Measurements from ENCODE around the gene SLC23A2.
"Not testable (repeated sequence)": the region's sequence is repeated elsewhere in the genome, so short reads cannot be mapped to it uniquely, and the experiment has no call there.

The SLC23A2 gene

GRCh38 chr20:4897600-4897999 lies 103.7 kb downstream of the SLC23A2 start:
- no peak for DNase-seq

GRCh38 chr20:4896971-4897497 lies 104.3 kb downstream of the SLC23A2 start:
- DNase-seq, result no peak

GRCh38 chr20:4896119-4896702 lies 105.1 kb downstream of the SLC23A2 start:
- DNase-seq, result no peak

- no peak for DNase-seq
Observed at GRCh38 chr20:4894981-4895381, 106.3 kb downstream of the SLC23A2 start.

- no peak for DNase-seq
Observed at GRCh38 chr20:4894409-4894808, 106.9 kb downstream of the SLC23A2 start.

GRCh38 chr20:4893709-4894108 lies 107.6 kb downstream of the SLC23A2 start:
- no peak for DNase-seq

GRCh38 chr20:4891997-4892396 lies 109.3 kb downstream of the SLC23A2 start:
- no peak for DNase-seq

GRCh38 chr20:4891190-4891763 lies 110.0 kb downstream of the SLC23A2 start:
- no peak for DNase-seq

- DNase-seq, result no peak
Observed at GRCh38 chr20:4889446-4889845, 111.9 kb downstream of the SLC23A2 start.

GRCh38 chr20:4887586-4887985 lies 113.7 kb downstream of the SLC23A2 start:
- DNase-seq, result no peak

- peak; percentile 38 for DNase-seq
Observed at GRCh38 chr20:4886771-4887527, 114.4 kb downstream of the SLC23A2 start.

- DNase-seq, result no peak
Observed at GRCh38 chr20:4885877-4886276, 115.4 kb downstream of the SLC23A2 start.

GRCh38 chr20:4883546-4883945 lies 117.8 kb downstream of the SLC23A2 start:
- no peak for DNase-seq

GRCh38 chr20:4883051-4883450 lies 118.3 kb downstream of the SLC23A2 start:
- DNase-seq, result no peak

GRCh38 chr20:4881006-4881730 lies 120.1 kb downstream of the SLC23A2 start:
- DNase-seq, result no peak

- DNase-seq, result no peak
Observed at GRCh38 chr20:4880051-4880450, 121.3 kb downstream of the SLC23A2 start.

GRCh38 chr20:4878099-4878498 lies 123.2 kb downstream of the SLC23A2 start:
- not testable (repeated sequence) for DNase-seq

GRCh38 chr20:4876731-4877130 lies 124.6 kb downstream of the SLC23A2 start:
- no peak for DNase-seq

GRCh38 chr20:4876301-4876700 lies 125.0 kb downstream of the SLC23A2 start:
- no peak for DNase-seq

GRCh38 chr20:4875578-4876067 lies 125.7 kb downstream of the SLC23A2 start:
- DNase-seq, result peak; percentile 87

GRCh38 chr20:4873396-4873795 lies 127.9 kb downstream of the SLC23A2 start:
- DNase-seq, result no peak

- DNase-seq, result no peak
Observed at GRCh38 chr20:4871486-4871885, 129.8 kb downstream of the SLC23A2 start.

- DNase-seq, result no peak
Observed at GRCh38 chr20:4870906-4871305, 130.4 kb downstream of the SLC23A2 start.
